Keratinocyte (primary cell): ENCODE results near the gene MIF4GD. TPM values are rescaled to one million over a fixed set of nuclear protein-coding genes. Genes with fewer than 3 reads are reported as not detected.

Experiments
- DNase-seq: peaks from one replicate; pipeline ENCODE4 v3.0.0-alpha.2; 2011; ENCODE audit warnings: low read depth, missing footprints, low spot score
- FAIRE-seq: peaks from 2 replicates; lab custom pipeline; 2011; peaks lifted over from hg19 to GRCh38; lab: Jason Lieb, UNC
- H2AFZ ChIP-seq: 2 replicates; pipeline ENCODE4 v1.6.0; 2012; ENCODE audit warnings: low read length, control low read depth, inconsistent platforms; ENCODE audit not compliant: control insufficient read depth
- H3K27ac ChIP-seq: 2 replicates; pipeline ENCODE4 v1.5.1; 2011; ENCODE audit warnings: low read length; ENCODE audit not compliant: control insufficient read depth, insufficient read depth
- H3K27me3 ChIP-seq: 3 replicates; pipeline ENCODE4 v1.6.0; 2011; ENCODE audit warnings: low read length; ENCODE audit not compliant: control insufficient read depth, insufficient read depth; ENCODE audit errors: extremely low read depth
- H3K36me3 ChIP-seq, 2 experiments: 2 replicates in 1 of 2; 3 replicates in 1 of 2; pipeline ENCODE4 v1.5.1; 2011; ENCODE audit warnings: low read length in 2 of 2, mild to moderate bottlenecking in 1 of 2; ENCODE audit not compliant: control insufficient read depth in 2 of 2, insufficient read depth in 2 of 2; ENCODE audit errors: extremely low read depth in 1 of 2
- H3K4me1 ChIP-seq: 3 replicates; pipeline ENCODE4 v1.5.1; 2011; ENCODE audit warnings: low read length; ENCODE audit not compliant: control insufficient read depth, insufficient read depth; ENCODE audit errors: extremely low read depth
- H3K4me2 ChIP-seq: 3 replicates; pipeline ENCODE4 v1.6.0; 2011; ENCODE audit warnings: low read depth, low read length; ENCODE audit not compliant: control insufficient read depth, insufficient read depth; ENCODE audit errors: extremely low read depth
- H3K4me3 ChIP-seq, 3 experiments: fragments of 200-600 bp in 1 of 3; sonication (generic) in 1 of 3; 2 replicates in 2 of 3; 3 replicates in 1 of 3; pipeline ENCODE4 v1.5.1; 2011 to 2016; ENCODE audit warnings: low read length in 3 of 3, mild to moderate bottlenecking in 3 of 3, control low read depth in 2 of 3, inconsistent platforms in 1 of 3, low read depth in 1 of 3, mixed read lengths in 1 of 3, mixed run types in 1 of 3, moderate library complexity in 1 of 3; ENCODE audit not compliant: control insufficient read depth in 2 of 3, insufficient read depth in 2 of 3; ENCODE audit errors: extremely low read depth in 1 of 3
- H3K79me2 ChIP-seq: 2 replicates; pipeline ENCODE4 v1.6.0; 2012; ENCODE audit warnings: low read length; ENCODE audit not compliant: control insufficient read depth, insufficient read depth
- H3K9ac ChIP-seq: 3 replicates; pipeline ENCODE4 v1.6.0; 2011; ENCODE audit warnings: low read length; ENCODE audit not compliant: control insufficient read depth, insufficient read depth; ENCODE audit errors: extremely low read depth
- H3K9me1 ChIP-seq: 3 replicates; pipeline ENCODE4 v1.6.0; 2011; ENCODE audit warnings: low read length; ENCODE audit not compliant: control insufficient read depth, insufficient read depth; ENCODE audit errors: extremely low read depth
- H3K9me3 ChIP-seq: 2 replicates; pipeline ENCODE4 v1.5.1; 2012; ENCODE audit warnings: low read depth, low read length; ENCODE audit not compliant: control insufficient read depth
- H4K20me1 ChIP-seq: 3 replicates; pipeline ENCODE4 v1.6.0; 2011; ENCODE audit warnings: low read length; ENCODE audit not compliant: control insufficient read depth, insufficient read depth; ENCODE audit errors: extremely low read depth
- CTCF ChIP-seq, 3 experiments: IDR thresholded peaks in 1 of 3; conservative IDR thresholded peaks in 1 of 3; optimal IDR thresholded peaks in 1 of 3; 2 replicates in 2 of 3; 3 replicates in 1 of 3; pipeline versions ENCODE3 to v1.5.1; 2011; ENCODE audit warnings: low read length in 3 of 3, mild to moderate bottlenecking in 3 of 3, moderate library complexity in 2 of 3, control low read depth in 1 of 3, inconsistent platforms in 1 of 3; ENCODE audit not compliant: insufficient read depth in 2 of 3; ENCODE audit errors: extremely low read depth in 1 of 3
- EZH2 ChIP-seq: IDR thresholded peaks from one replicate; pipeline ENCODE4 v1.6.1; 2012; ENCODE audit warnings: inconsistent platforms, mild to moderate bottlenecking, low read length, moderate library complexity
- dilution Hi-C: fragments of 300-500 bp; cut with MboI; formaldehyde crosslinking; loops from one replicate; pipeline ENCODE4 v1.7.0; 2020; ENCODE audit warnings: low sequenced_read_pairs; ENCODE audit not compliant: extremely low pct_ligation_motif_present
- polyA plus RNA-seq, 5 experiments: library from polyadenylated mRNA; depleted of rRNA in 3 of 5; stranded (reverse) in 3 of 5; stranded (forward) in 1 of 5; unstranded in 1 of 5; fragments of >200 nt; gene quantifications; 1 replicate in 1 of 5; 2 replicates in 3 of 5; 3 replicates in 1 of 5; pipeline versions ENCODE4 v1.2.1 to v1.2.3, GENCODE V29; 2011 to 2012; ENCODE audit warnings: missing spikeins in 2 of 5, low read depth in 1 of 5, low replicate concordance in 1 of 5

Gene MIF4GD
- polyA plus RNA-seq, 1 donor (not counting 4 experiments of a cell fraction or from before 2014, with no cell fraction given) = 15.9 TPM

GRCh38 chr17:75231071-75231470 is 40.0 kb downstream of the MIF4GD start:
- Histone ChIP-seq H2AFZ (no peak overlapping the region), H3K4me3 (no peak overlapping the region), H3K27ac (no peak overlapping the region), H3K9me1 (no peaks in the 10 kb centered on the region), H3K4me2 (no peak overlapping the region), H3K27me3 (no peaks in the 10 kb centered on the region), H4K20me1 (no peaks in the 10 kb centered on the region), H3K9me3 (no peaks in the 10 kb centered on the region), H3K9ac (no peak overlapping the region), H3K79me2 (no peaks in the 10 kb centered on the region), H3K36me3 (peaks cover 43 to 62% of the 10 kb centered on the region in 2 experiments), H3K4me1 (no peaks in the 10 kb centered on the region)
- DNase-seq (no peak), FAIRE-seq (no peak)
- TF ChIP-seq EZH2 = no peak
- no peak for TF ChIP-seq CTCF (optimal IDR thresholded peaks at IDR 0.05 in 1 of 3, IDR thresholded peaks at IDR 0.05 in 1 of 3, conservative IDR thresholded peaks at IDR 0.05 in 1 of 3; ENCODE audit: extremely low read depth in 1 of 3, insufficient read depth in 2 of 3, low read length in 3 of 3)
- dilution Hi-C loops = no loop called here

- H2AFZ ChIP-seq = no peak overlapping the region
- no peaks in the 10 kb centered on the region for H3K9me3 ChIP-seq
- H3K9me1 ChIP-seq = no peaks in the 10 kb centered on the region
- no peak for FAIRE-seq
- H4K20me1 ChIP-seq = no peaks in the 10 kb centered on the region
- H3K79me2 ChIP-seq = no peaks in the 10 kb centered on the region
- TF ChIP-seq CTCF (optimal IDR thresholded peaks at IDR 0.05 in 1 of 3, IDR thresholded peaks at IDR 0.05 in 1 of 3, conservative IDR thresholded peaks at IDR 0.05 in 1 of 3; ENCODE audit: extremely low read depth in 1 of 3, insufficient read depth in 2 of 3, low read length in 3 of 3) (no peak), EZH2 (no peak)
- H3K36me3 ChIP-seq = peaks cover 48 to 55% of the 10 kb centered on the region in 2 experiments
- no peak for DNase-seq
- H3K9ac ChIP-seq = no peak overlapping the region
- H3K4me2 ChIP-seq = no peak overlapping the region
- H3K4me3 ChIP-seq = no peak overlapping the region
- no peak overlapping the region for H3K27ac ChIP-seq
- H3K4me1 ChIP-seq = no peaks in the 10 kb centered on the region
- no peaks in the 10 kb centered on the region for H3K27me3 ChIP-seq
- dilution Hi-C loops = no loop called here
Observed at GRCh38 chr17:75228847-75229246, 42.2 kb downstream of the MIF4GD start.
